CD14-positive monocyte (primary cell): Measurements from ENCODE around the gene CDSN. TPM values are rescaled to one million over a fixed set of nuclear protein-coding genes. Genes with fewer than 3 reads are reported as not detected.

Experiments
- DNase-seq, 3 donors: peaks; one replicate each; pipeline ENCODE4 v3.0.0-alpha.2; 2011 to 2022
- H2AFZ ChIP-seq: 2 replicates; pipeline ENCODE4 v1.6.0; 2012; ENCODE audit warnings: mild to moderate bottlenecking, low read depth, low read length, inconsistent platforms; ENCODE audit not compliant: insufficient read depth, poor library complexity, severe bottlenecking
- H3K27ac ChIP-seq, 2 donors: 1 replicate in 1 of 2; 2 replicates in 1 of 2; pipeline ENCODE4 v1.5.1; 2012 to 2013; ENCODE audit warnings: low read length in 2 of 2, control low read depth in 1 of 2, inconsistent platforms in 1 of 2, low read depth in 1 of 2, mild to moderate bottlenecking in 1 of 2
- H3K27me3 ChIP-seq, 2 donors: one replicate each; pipeline versions ENCODE4 v1.6.0 to v1.6.1; 2011 to 2013; ENCODE audit warnings: low read length in 2 of 2; ENCODE audit not compliant: control insufficient read depth in 2 of 2, insufficient read depth in 2 of 2
- H3K36me3 ChIP-seq, 2 donors: replicated peaks in 1 of 2; 1 replicate in 1 of 2; 2 replicates in 1 of 2; pipeline versions ENCODE4 v1.5.1 to v1.6.1; 2012 to 2013; ENCODE audit warnings: low read length in 2 of 2, control low read depth in 1 of 2, inconsistent platforms in 1 of 2, mild to moderate bottlenecking in 1 of 2; ENCODE audit not compliant: insufficient read depth in 2 of 2, control insufficient read depth in 1 of 2
- H3K4me1 ChIP-seq, 2 donors: 1 replicate in 1 of 2; 2 replicates in 1 of 2; pipeline versions ENCODE4 v1.5.1 to v1.6.1; 2012 to 2013; ENCODE audit warnings: low read length in 2 of 2, control low read depth in 1 of 2, inconsistent platforms in 1 of 2, mild to moderate bottlenecking in 1 of 2, moderate library complexity in 1 of 2; ENCODE audit not compliant: insufficient read depth in 2 of 2, control insufficient read depth in 1 of 2
- H3K4me2 ChIP-seq: replicated peaks from 2 replicates; pipeline ENCODE3; 2012; ENCODE audit warnings: low read length, moderate library complexity, mild to moderate bottlenecking; ENCODE audit not compliant: poor library complexity, severe bottlenecking; ENCODE audit errors: extremely low read depth
- H3K4me3 ChIP-seq, 3 experiments: fragments of 200-600 bp in 1 of 3; sonication (generic) in 1 of 3; replicated peaks in 1 of 3; 1 replicate in 2 of 3; 2 replicates in 1 of 3; pipeline ENCODE4 v1.5.1; 2011 to 2013; ENCODE audit warnings: low read length in 3 of 3, mild to moderate bottlenecking in 3 of 3, control low read depth in 2 of 3, low read depth in 2 of 3, inconsistent platforms in 1 of 3, moderate library complexity in 1 of 3
- H3K79me2 ChIP-seq: 2 replicates; pipeline ENCODE4 v1.6.0; 2012; ENCODE audit warnings: mild to moderate bottlenecking, control low read depth, inconsistent platforms, low read length, moderate library complexity; ENCODE audit not compliant: insufficient read depth
- H3K9ac ChIP-seq: 2 replicates; pipeline ENCODE4 v1.6.0; 2017; ENCODE audit warnings: low read length, mild to moderate bottlenecking; ENCODE audit not compliant: insufficient read depth, poor library complexity, severe bottlenecking
- H3K9me3 ChIP-seq, 2 donors: replicated peaks in 1 of 2; 1 replicate in 1 of 2; 2 replicates in 1 of 2; pipeline versions ENCODE4 v1.5.1 to v1.6.1; 2012 to 2013; ENCODE audit warnings: low read length in 2 of 2, control low read depth in 1 of 2; ENCODE audit not compliant: control insufficient read depth in 1 of 2, insufficient read depth in 1 of 2
- H4K20me1 ChIP-seq: 2 replicates; pipeline ENCODE4 v1.6.0; 2012; ENCODE audit warnings: mild to moderate bottlenecking, low read length, control low read depth, moderate library complexity; ENCODE audit not compliant: insufficient read depth
- H3K27ac Mint-ChIP-seq, 7 donors: one replicate each; pipeline ENCODE4 v1.8.0; 2020; ENCODE audit warnings: mild to moderate bottlenecking in 7 of 7, mixed read lengths in 7 of 7, moderate library complexity in 6 of 7, inconsistent platforms in 2 of 7
- H3K27me3 Mint-ChIP-seq, 3 donors: one replicate each; pipeline ENCODE4 v1.8.0; 2021 to 2022; ENCODE audit warnings: low read depth in 3 of 3, mild to moderate bottlenecking in 3 of 3, mixed read lengths in 3 of 3, moderate library complexity in 3 of 3, inconsistent platforms in 1 of 3
- H3K36me3 Mint-ChIP-seq, 2 donors: one replicate each; pipeline ENCODE4 v1.8.0; 2020; ENCODE audit warnings: mixed read lengths in 2 of 2, inconsistent platforms in 1 of 2, mild to moderate bottlenecking in 1 of 2
- H3K4me1 Mint-ChIP-seq: one replicate; pipeline ENCODE4 v1.8.0; 2020; ENCODE audit warnings: mild to moderate bottlenecking, mixed read lengths
- H3K4me3 Mint-ChIP-seq, 2 donors: one replicate each; pipeline ENCODE4 v1.8.0; 2020; ENCODE audit warnings: mild to moderate bottlenecking in 2 of 2, mixed read lengths in 2 of 2, moderate library complexity in 1 of 2
- H3K9me3 Mint-ChIP-seq, 7 donors: one replicate each; pipeline ENCODE4 v1.8.0; 2020 to 2022; ENCODE audit warnings: mixed read lengths in 7 of 7, mild to moderate bottlenecking in 6 of 7, moderate library complexity in 6 of 7, inconsistent platforms in 2 of 7
- CTCF ChIP-seq: fragments of 200-600 bp; IDR thresholded peaks from one replicate; pipeline ENCODE4 v1.8.0; 2022; ENCODE audit warnings: antibody characterized with exemption, mild to moderate bottlenecking
- whole genome bisulfite sequencing: methylation state at CpG from one replicate; pipeline ENCODE4 v1.1.5; 2013; ENCODE audit warnings: missing lambda C conversion rate; ENCODE audit not compliant: insufficient coverage; 5-methylcytosine and 5-hydroxymethylcytosine counted together
- intact Hi-C, 2 donors: fragments of 100-400 bp; cut with micrococcal nuclease; formaldehyde crosslinking; loops; one replicate each; pipeline versions ENCODE4 v1.15.0 to v1.15.1; 2023
- polyA plus RNA-seq, 3 donors: library from polyadenylated mRNA; depleted of rRNA in 1 of 3; unstranded in 2 of 3; stranded (reverse) in 1 of 3; fragments of 300-500 nt in 2 of 3; fragments of >200 nt in 1 of 3; fragmentation: Illumina TruSeq in 2 of 3; gene quantifications; 1 replicate in 2 of 3; 2 replicates in 1 of 3; pipeline ENCODE4 v1.2.3, GENCODE V29; 2012 to 2021
- small RNA-seq: library from RNA; depleted of rRNA; stranded (forward); fragments of <200 nt; gene quantifications from one replicate; pipeline ENCODE3, GENCODE V24; 2012; ENCODE audit warnings: low read depth; ENCODE audit not compliant: insufficient read length

The CDSN gene
- polyA plus RNA-seq, 3 donors = not detected

- intact Hi-C loops = no loop called here
- Mint-ChIP-seq H3K27ac (no peak overlapping the region), H3K9me3 (peaks cover 0 to 2% (median 0%) of the 10 kb centered on the region in 7 donors), H3K36me3 (no peaks in the 10 kb centered on the region), H3K4me3 (no peak overlapping the region), H3K4me1 (peaks cover 3% of the 10 kb centered on the region), H3K27me3 (peaks cover 0 to 6% (median 2%) of the 10 kb centered on the region in 3 donors)
- DNase-seq = no peak
- H2AFZ ChIP-seq = no peak overlapping the region
- H3K4me2 ChIP-seq = no peak overlapping the region
- no peaks in the 10 kb centered on the region for H3K4me1 ChIP-seq
- H4K20me1 ChIP-seq = no peaks in the 10 kb centered on the region
- H3K27ac ChIP-seq = no peak overlapping the region
- no peaks in the 10 kb centered on the region for H3K9me3 ChIP-seq
- H3K27me3 ChIP-seq = no peaks in the 10 kb centered on the region
- H3K4me3 ChIP-seq = no peak overlapping the region
- WGBS = 75% methylated on average over 2 of the region's 2 CpGs
- no peak for TF ChIP-seq CTCF
- H3K79me2 ChIP-seq = no peaks in the 10 kb centered on the region
- H3K9ac ChIP-seq = no peak overlapping the region
- H3K36me3 ChIP-seq = no peaks in the 10 kb centered on the region
These were observed 54.7 kb downstream of the CDSN start for GRCh38 chr6:31065556-31065955.

Small RNA genes lying within 50 kb of the gene (small RNA-seq; reads per million reads assigned to genes)
- gene POLR2LP1 (not detected), gene RNU6-1133P (not detected)

Other genes with a start within 250 kb of the CDSN start
- 1 to 10 TPM in 1 of 3 donors, under 1 TPM in 2; 0.39 to 1.0 (median 0.51) TPM for gene DDR1, start 235.9 kb downstream of the CDSN start, polyA plus RNA-seq
- 10 to 100 TPM in 1 of 3 donors, 1 to 10 TPM in 2; 3.6 to 14.5 (median 6.0) TPM for gene GTF2H4, start 212.2 kb downstream of the CDSN start, polyA plus RNA-seq
- gene VARS2, start 206.2 kb downstream of the CDSN start, polyA plus RNA-seq = 10 to 100 TPM in 1 of 3 donors, 1 to 10 TPM in 2; 7.6 to 15.5 (median 8.1) TPM
- gene SFTA2, start 188.3 kb downstream of the CDSN start, polyA plus RNA-seq = not detected
- gene MUCL3, start 179.5 kb downstream of the CDSN start, polyA plus RNA-seq = not detected
- not detected for gene MUC21, start 136.7 kb downstream of the CDSN start, polyA plus RNA-seq
- not detected for gene MUC22, start 110.0 kb downstream of the CDSN start, polyA plus RNA-seq
- gene C6orf15, start 7.9 kb downstream of the CDSN start, polyA plus RNA-seq = not detected
- not detected for gene PSORS1C1, start 5.6 kb downstream of the CDSN start, polyA plus RNA-seq
- gene PSORS1C2, start 18.6 kb upstream of the CDSN start, polyA plus RNA-seq = not detected
- 1 to 10 TPM; 2.2 to 8.4 (median 2.8) TPM for gene CCHCR1, start 37.4 kb upstream of the CDSN start, polyA plus RNA-seq
- gene TCF19, start 38.1 kb upstream of the CDSN start, polyA plus RNA-seq = 1 to 10 TPM in 1 of 3 donors, under 1 TPM in 2; 0.75 to 1.1 (median 0.80) TPM
- under 1 TPM in 1 of 3 donors, not detected in 2; 0.20 TPM for gene POU5F1, start 50.2 kb upstream of the CDSN start, polyA plus RNA-seq
- gene HLA-C, start 151.6 kb upstream of the CDSN start, polyA plus RNA-seq = 1,000 to 10,000 TPM; 1,088 to 2,224 (median 1,829) TPM
- 1,000 to 10,000 TPM; 5,055 to 6,999 (median 6,126) TPM for gene HLA-B, start 236.7 kb upstream of the CDSN start, polyA plus RNA-seq